Mucosa of stomach (tissue), 1 donor: ENCODE data around the gene KCNQ1.

Source experiments
- H3K27me3 ChIP-seq: one replicate; pipeline ENCODE4 v1.7.0; 2013; ENCODE audit warnings: mild to moderate bottlenecking, low read length; ENCODE audit not compliant: control insufficient read depth, insufficient read depth
- H3K36me3 ChIP-seq: one replicate; pipeline ENCODE4 v1.7.0; 2013; ENCODE audit warnings: low read length; ENCODE audit not compliant: control insufficient read depth, insufficient read depth
- H3K4me1 ChIP-seq: one replicate; pipeline ENCODE4 v1.7.0; 2013; ENCODE audit warnings: mild to moderate bottlenecking, low read length; ENCODE audit not compliant: control insufficient read depth, insufficient read depth
- H3K4me3 ChIP-seq: one replicate; pipeline ENCODE4 v1.7.0; 2013; ENCODE audit warnings: low read length
- H3K9ac ChIP-seq: one replicate; pipeline ENCODE4 v1.7.0; 2013; ENCODE audit warnings: mild to moderate bottlenecking, low read length, moderate library complexity
- H3K9me3 ChIP-seq: one replicate; pipeline ENCODE4 v1.7.0; 2013; ENCODE audit warnings: mild to moderate bottlenecking, low read length, moderate library complexity; ENCODE audit not compliant: control insufficient read depth
- donor health status: Pancreatic carcinoma.

The KCNQ1 gene

GRCh38 chr11:2868506-2869133 is 423.8 kb downstream of the KCNQ1 start:
- Histone ChIP-seq H3K27me3 (peaks cover 39% of the 10 kb centered on the region), H3K36me3 (no peaks in the 10 kb centered on the region), H3K9me3 (no peaks in the 10 kb centered on the region), H3K4me3 (no peak overlapping the region), H3K9ac (no peak overlapping the region), H3K4me1 (no peaks in the 10 kb centered on the region)

GRCh38 chr11:2869134-2869526 is 424.3 kb downstream of the KCNQ1 start:
- peaks cover 38% of the 10 kb centered on the region for H3K27me3 ChIP-seq
- H3K9ac ChIP-seq, result no peak overlapping the region
- H3K4me3 ChIP-seq, result no peak overlapping the region
- H3K9me3 ChIP-seq, result no peaks in the 10 kb centered on the region
- no peaks in the 10 kb centered on the region for H3K36me3 ChIP-seq
- no peaks in the 10 kb centered on the region for H3K4me1 ChIP-seq

GRCh38 chr11:2869561-2870427 is 425.0 kb downstream of the KCNQ1 start:
- no peaks in the 10 kb centered on the region for H3K4me1 ChIP-seq
- H3K36me3 ChIP-seq, result no peaks in the 10 kb centered on the region
- no peaks in the 10 kb centered on the region for H3K9me3 ChIP-seq
- H3K9ac ChIP-seq, result no peak overlapping the region
- no peak overlapping the region for H3K4me3 ChIP-seq
- peaks cover 38% of the 10 kb centered on the region for H3K27me3 ChIP-seq

DNA sequence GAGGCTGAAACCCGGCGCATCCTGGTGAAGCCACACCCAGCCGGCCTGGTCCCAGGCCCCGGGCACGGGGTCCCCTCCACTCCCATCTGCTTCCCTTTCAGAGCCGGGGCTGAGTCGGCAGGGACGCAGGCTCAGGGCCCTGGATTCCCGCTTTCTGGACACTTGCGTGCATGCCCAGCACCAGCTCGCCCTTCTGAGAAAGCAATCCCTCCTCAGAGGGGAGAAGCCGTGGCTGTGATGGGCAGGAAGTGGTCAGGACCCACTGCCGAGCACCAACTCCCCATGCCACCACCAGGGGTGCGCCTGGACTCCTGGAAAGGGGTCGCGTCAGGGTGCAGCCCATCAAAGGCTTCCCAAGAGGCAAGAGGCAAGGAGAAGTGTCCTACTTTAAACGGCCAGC is 425.7 kb downstream of the KCNQ1 start:
- Histone ChIP-seq H3K4me1 (no peaks in the 10 kb centered on the region), H3K9ac (no peak overlapping the region), H3K36me3 (no peaks in the 10 kb centered on the region), H3K27me3 (peaks cover 38% of the 10 kb centered on the region), H3K4me3 (no peak overlapping the region), H3K9me3 (no peaks in the 10 kb centered on the region)

DNA sequence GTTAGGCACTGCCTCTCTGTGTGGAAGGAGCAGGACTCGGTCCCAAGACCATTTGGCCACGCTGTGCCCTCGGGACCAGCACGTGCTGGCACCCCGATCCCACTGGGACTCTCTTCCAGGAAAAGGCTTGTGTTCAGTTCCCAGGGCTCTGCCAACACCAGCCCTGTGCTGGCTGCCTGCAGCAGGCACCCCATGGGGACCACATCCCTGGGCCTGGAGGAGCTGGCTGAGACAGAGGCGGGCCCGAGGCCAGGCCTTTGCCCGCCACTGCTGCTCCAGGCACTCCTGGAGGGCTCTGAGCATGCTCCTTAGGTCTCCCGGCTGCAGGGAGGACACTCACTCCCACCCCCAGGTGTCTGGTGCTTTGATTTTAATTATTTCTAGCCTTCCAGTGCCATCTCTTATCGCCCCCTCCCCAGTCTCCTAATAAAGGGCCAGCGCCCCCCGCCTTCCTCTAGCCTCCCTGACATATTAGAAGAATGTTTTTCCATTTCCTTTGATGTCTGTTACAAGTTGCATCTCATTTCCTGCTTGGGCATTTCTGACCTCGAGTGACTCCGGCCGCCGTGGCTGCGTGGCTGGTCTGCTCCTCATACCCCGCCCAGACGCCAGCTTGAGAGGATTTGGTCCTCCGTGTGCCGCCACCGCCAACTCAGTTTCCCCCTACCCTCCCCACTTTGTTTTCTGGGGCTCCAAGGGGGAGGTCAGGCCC is 426.3 kb downstream of the KCNQ1 start:
- Histone ChIP-seq H3K9me3 (no peaks in the 10 kb centered on the region), H3K4me1 (no peaks in the 10 kb centered on the region), H3K9ac (no peak overlapping the region), H3K4me3 (no peak overlapping the region), H3K36me3 (no peaks in the 10 kb centered on the region), H3K27me3 (peaks cover 38% of the 10 kb centered on the region)

DNA sequence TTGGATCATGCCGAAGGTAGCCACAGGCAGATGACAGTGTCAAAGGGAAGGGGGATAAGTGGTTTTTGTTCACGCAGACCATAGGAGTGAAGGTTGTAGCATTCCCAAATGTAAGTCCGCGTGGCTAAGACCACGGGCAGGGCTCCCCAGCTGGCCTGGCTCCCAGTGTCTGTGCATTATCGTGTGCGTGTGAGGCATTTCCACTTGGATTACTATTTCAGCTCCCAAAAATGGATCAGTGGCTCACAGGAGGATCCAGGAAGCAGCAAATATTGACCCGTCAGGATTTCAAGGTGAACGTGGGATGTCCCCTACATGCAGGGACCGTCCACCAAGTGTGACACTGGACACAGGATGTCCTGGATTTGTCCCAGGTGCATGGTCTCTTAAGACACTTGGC is 430.2 kb downstream of the KCNQ1 start:
- no peaks in the 10 kb centered on the region for H3K36me3 ChIP-seq
- H3K4me3 ChIP-seq, result no peak overlapping the region
- H3K27me3 ChIP-seq, result peaks cover 17% of the 10 kb centered on the region
- H3K4me1 ChIP-seq, result no peaks in the 10 kb centered on the region
- H3K9me3 ChIP-seq, result no peaks in the 10 kb centered on the region
- no peak overlapping the region for H3K9ac ChIP-seq

- H3K4me1 ChIP-seq, result no peaks in the 10 kb centered on the region
- H3K4me3 ChIP-seq, result no peak overlapping the region
- H3K9ac ChIP-seq, result no peak overlapping the region
- no peaks in the 10 kb centered on the region for H3K36me3 ChIP-seq
- peaks cover 1% of the 10 kb centered on the region for H3K27me3 ChIP-seq
- no peaks in the 10 kb centered on the region for H3K9me3 ChIP-seq
These were observed 432.7 kb downstream of the KCNQ1 start for GRCh38 chr11:2877474-2877873.

DNA sequence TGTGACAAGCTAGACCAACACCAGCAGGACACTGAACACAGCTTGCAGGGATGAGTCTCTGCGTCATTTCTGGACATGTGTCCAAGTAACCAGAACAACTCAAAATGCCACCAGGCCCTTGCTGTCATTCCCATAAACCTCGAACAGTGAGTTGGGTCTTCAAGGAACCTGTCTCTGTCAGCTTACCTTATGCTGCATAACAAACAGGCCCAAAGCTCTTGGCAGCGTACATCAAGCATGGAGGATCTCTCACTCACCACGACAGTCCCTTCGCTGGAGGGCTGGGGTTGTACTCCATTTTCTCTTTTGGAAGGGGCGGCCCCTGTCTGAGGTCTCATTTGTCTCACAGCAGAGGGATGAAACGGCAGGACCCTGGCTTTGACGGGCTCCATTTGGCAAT is 434.0 kb downstream of the KCNQ1 start:
- Histone ChIP-seq H3K27me3 (peaks cover 6% of the 10 kb centered on the region), H3K9ac (no peak overlapping the region), H3K4me1 (no peaks in the 10 kb centered on the region), H3K9me3 (no peaks in the 10 kb centered on the region), H3K36me3 (no peaks in the 10 kb centered on the region), H3K4me3 (no peak overlapping the region)

GRCh38 chr11:2880646-2881045 is 435.8 kb downstream of the KCNQ1 start:
- H3K4me3 ChIP-seq, result no peak overlapping the region
- H3K9ac ChIP-seq, result no peak overlapping the region
- H3K27me3 ChIP-seq, result peaks cover 14% of the 10 kb centered on the region
- H3K9me3 ChIP-seq, result no peaks in the 10 kb centered on the region
- H3K4me1 ChIP-seq, result peaks cover 5% of the 10 kb centered on the region
- H3K36me3 ChIP-seq, result no peaks in the 10 kb centered on the region

DNA sequence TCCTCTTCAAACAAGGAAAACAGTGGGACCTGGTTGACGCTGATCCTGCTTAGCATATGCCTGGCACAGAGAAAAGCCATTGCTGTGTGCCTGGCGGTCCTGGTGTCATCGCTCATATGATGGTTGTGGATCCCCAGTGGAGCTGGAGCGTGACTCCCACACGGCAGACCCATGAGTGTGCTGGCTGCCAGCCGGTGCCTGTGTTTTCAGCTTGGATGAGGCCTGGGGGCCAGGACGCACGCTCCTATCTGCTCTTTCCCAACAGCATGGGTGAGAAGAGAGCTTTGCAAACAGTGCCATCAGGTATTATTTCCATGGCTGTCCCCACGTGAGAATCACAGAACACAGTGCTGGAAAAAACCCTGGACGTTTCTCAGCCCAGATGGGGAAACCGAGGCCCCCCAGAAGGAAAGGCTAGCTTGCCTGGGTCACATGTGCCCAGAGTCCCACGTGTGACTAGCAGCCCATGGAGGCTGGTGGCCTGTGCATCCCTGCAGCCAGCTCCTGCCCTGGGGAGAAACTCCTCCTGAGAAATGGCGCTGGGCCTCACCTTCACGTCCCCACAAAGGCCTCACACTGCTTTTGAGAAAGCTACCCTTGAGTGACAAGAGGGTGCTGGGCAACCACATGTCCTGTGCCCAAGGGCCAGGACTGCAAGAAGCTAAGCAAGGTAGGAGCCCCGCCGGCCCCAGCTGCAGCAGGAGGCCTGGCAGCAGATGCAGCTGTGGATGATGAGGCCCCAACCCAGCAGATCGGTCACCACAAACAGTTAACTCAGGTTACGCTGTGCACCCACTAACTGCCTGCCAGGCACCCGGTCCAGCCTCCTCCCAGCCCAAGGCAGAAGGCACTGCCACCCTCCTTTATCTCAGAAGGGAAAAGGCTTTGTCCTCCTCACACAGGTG is 436.5 kb downstream of the KCNQ1 start:
- Histone ChIP-seq H3K4me3 (no peak overlapping the region), H3K36me3 (no peaks in the 10 kb centered on the region), H3K9me3 (no peaks in the 10 kb centered on the region), H3K27me3 (peaks cover 14% of the 10 kb centered on the region), H3K9ac (no peak overlapping the region), H3K4me1 (peaks cover 7% of the 10 kb centered on the region)

GRCh38 chr11:2881981-2882375 is 437.2 kb downstream of the KCNQ1 start:
- Histone ChIP-seq H3K27me3 (peaks cover 14% of the 10 kb centered on the region), H3K4me3 (no peak overlapping the region), H3K9me3 (no peaks in the 10 kb centered on the region), H3K9ac (no peak overlapping the region), H3K4me1 (peaks cover 9% of the 10 kb centered on the region), H3K36me3 (no peaks in the 10 kb centered on the region)
